ENCODE results near the gene TMEM214. TPM values are rescaled to one million over a fixed set of nuclear protein-coding genes. Genes with fewer than 3 reads are reported as not detected.

The TMEM214 gene
- polyA plus RNA-seq, 1 donor from 2014 or later = 10.3 TPM

DNA sequence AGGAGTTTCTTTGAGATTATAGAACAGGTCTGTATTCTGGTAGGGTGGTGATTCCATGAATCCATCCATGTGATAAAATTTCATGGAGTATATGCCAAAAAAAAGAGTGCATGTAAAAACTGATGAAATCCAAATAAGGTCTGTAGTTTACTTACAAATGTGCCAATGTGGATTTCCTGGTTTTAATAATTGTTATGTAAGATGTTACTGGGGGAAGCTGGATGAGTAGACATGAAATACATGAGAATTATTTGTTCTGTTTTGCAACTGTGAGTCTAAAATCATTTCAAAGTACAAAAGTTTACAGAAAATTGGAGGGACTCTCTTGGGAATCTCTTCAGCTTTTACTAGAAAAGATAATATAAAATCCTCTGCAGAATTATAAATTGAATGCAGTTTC, 23.7 kb upstream of the TMEM214 start:
- H3F3A ChIP-seq (ENCODE audit: insufficient read depth, low read length, poor library complexity, severe bottlenecking) = no peaks in the 10 kb centered on the region
- no peak overlapping the region for H3K4me2 ChIP-seq (ENCODE audit: low read length)
- no peak overlapping the region for H3K9ac ChIP-seq (ENCODE audit: low read length)
- TF ChIP-seq CTCF (IDR thresholded peaks at IDR 0.05; ENCODE audit: poor library complexity, severe bottlenecking) (no peak), EP300 (conservative IDR thresholded peaks at IDR 0.05; ENCODE audit: poor library complexity, severe bottlenecking) (no peak), SMC3 (conservative IDR thresholded peaks at IDR 0.05; ENCODE audit: poor library complexity) (no peak), EZH2 (IDR thresholded peaks at IDR 0.05; ENCODE audit: borderline replicate concordance, insufficient read depth, low read length, poor library complexity, severe bottlenecking) (no peak), TAF1 (IDR thresholded peaks at IDR 0.05; ENCODE audit: low read depth) (no peak), MXI1 (conservative IDR thresholded peaks at IDR 0.05; ENCODE audit: poor library complexity, severe bottlenecking) (no peak), POLR2AphosphoS5 (IDR thresholded peaks at IDR 0.05) (no peak), RAD21 (conservative IDR thresholded peaks at IDR 0.05) (no peak)
- TF ChIP-seq, protein P1, sequence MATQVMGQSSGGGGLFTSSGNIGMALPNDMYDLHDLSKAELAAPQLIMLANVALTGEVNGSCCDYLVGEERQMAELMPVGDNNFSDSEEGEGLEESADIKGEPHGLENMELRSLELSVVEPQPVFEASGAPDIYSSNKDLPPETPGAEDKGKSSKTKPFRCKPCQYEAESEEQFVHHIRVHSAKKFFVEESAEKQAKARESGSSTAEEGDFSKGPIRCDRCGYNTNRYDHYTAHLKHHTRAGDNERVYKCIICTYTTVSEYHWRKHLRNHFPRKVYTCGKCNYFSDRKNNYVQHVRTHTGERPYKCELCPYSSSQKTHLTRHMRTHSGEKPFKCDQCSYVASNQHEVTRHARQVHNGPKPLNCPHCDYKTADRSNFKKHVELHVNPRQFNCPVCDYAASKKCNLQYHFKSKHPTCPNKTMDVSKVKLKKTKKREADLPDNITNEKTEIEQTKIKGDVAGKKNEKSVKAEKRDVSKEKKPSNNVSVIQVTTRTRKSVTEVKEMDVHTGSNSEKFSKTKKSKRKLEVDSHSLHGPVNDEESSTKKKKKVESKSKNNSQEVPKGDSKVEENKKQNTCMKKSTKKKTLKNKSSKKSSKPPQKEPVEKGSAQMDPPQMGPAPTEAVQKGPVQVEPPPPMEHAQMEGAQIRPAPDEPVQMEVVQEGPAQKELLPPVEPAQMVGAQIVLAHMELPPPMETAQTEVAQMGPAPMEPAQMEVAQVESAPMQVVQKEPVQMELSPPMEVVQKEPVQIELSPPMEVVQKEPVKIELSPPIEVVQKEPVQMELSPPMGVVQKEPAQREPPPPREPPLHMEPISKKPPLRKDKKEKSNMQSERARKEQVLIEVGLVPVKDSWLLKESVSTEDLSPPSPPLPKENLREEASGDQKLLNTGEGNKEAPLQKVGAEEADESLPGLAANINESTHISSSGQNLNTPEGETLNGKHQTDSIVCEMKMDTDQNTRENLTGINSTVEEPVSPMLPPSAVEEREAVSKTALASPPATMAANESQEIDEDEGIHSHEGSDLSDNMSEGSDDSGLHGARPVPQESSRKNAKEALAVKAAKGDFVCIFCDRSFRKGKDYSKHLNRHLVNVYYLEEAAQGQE (IDR thresholded peaks at IDR 0.05; ENCODE audit: borderline replicate concordance) = no peak
- no peaks in the 10 kb centered on the region for H3K27me3 ChIP-seq (ENCODE audit: insufficient read depth, low read depth, low read length)
- H3K9me3 ChIP-seq (ENCODE audit: low read length) = no peaks in the 10 kb centered on the region
- no peak overlapping the region for H3K27ac ChIP-seq (ENCODE audit: low read length)
- no peak overlapping the region for H2AFZ ChIP-seq (ENCODE audit: low read depth, low read length)
- H4K20me1 ChIP-seq (ENCODE audit: insufficient read depth) = no peaks in the 10 kb centered on the region
- no peaks in the 10 kb centered on the region for H3K36me3 ChIP-seq (ENCODE audit: insufficient read depth, low read length)
- no peaks in the 10 kb centered on the region for H3K9me2 ChIP-seq (ENCODE audit: insufficient read depth, low read length)
- no peak overlapping the region for H3K4me3 ChIP-seq (ENCODE audit: low read length)
- no peaks in the 10 kb centered on the region for H3K79me2 ChIP-seq (replicated peaks; ENCODE audit: insufficient read depth, low read length)

GRCh38 chr2:27009716-27010115, 23.0 kb upstream of the TMEM214 start:
- H3K27me3 ChIP-seq (ENCODE audit: insufficient read depth, low read depth, low read length) = no peaks in the 10 kb centered on the region
- no peak overlapping the region for H3K4me3 ChIP-seq (ENCODE audit: low read length)
- H3K9me3 ChIP-seq (ENCODE audit: low read length) = no peaks in the 10 kb centered on the region
- no peak overlapping the region for H3K27ac ChIP-seq (ENCODE audit: low read length)
- H3K4me2 ChIP-seq (ENCODE audit: low read length) = no peak overlapping the region
- no peak overlapping the region for H2AFZ ChIP-seq (ENCODE audit: low read depth, low read length)
- no peaks in the 10 kb centered on the region for H3K79me2 ChIP-seq (replicated peaks; ENCODE audit: insufficient read depth, low read length)
- H4K20me1 ChIP-seq (ENCODE audit: insufficient read depth) = no peaks in the 10 kb centered on the region
- H3K9ac ChIP-seq (ENCODE audit: low read length) = no peak overlapping the region
- TF ChIP-seq CTCF (IDR thresholded peaks at IDR 0.05; ENCODE audit: poor library complexity, severe bottlenecking) (no peak), EZH2 (IDR thresholded peaks at IDR 0.05; ENCODE audit: borderline replicate concordance, insufficient read depth, low read length, poor library complexity, severe bottlenecking) (no peak), TAF1 (IDR thresholded peaks at IDR 0.05; ENCODE audit: low read depth) (no peak), MXI1 (conservative IDR thresholded peaks at IDR 0.05; ENCODE audit: poor library complexity, severe bottlenecking) (no peak), EP300 (conservative IDR thresholded peaks at IDR 0.05; ENCODE audit: poor library complexity, severe bottlenecking) (no peak), POLR2AphosphoS5 (IDR thresholded peaks at IDR 0.05) (no peak), SMC3 (conservative IDR thresholded peaks at IDR 0.05; ENCODE audit: poor library complexity) (no peak), RAD21 (conservative IDR thresholded peaks at IDR 0.05) (no peak)
- TF ChIP-seq, protein P1 (IDR thresholded peaks at IDR 0.05; ENCODE audit: borderline replicate concordance) = no peak
- H3K9me2 ChIP-seq (ENCODE audit: insufficient read depth, low read length) = no peaks in the 10 kb centered on the region
- no peaks in the 10 kb centered on the region for H3F3A ChIP-seq (ENCODE audit: insufficient read depth, low read length, poor library complexity, severe bottlenecking)
- H3K36me3 ChIP-seq (ENCODE audit: insufficient read depth, low read length) = no peaks in the 10 kb centered on the region
